Common myeloid progenitor, CD34-positive (primary cell): Measurements from ENCODE around the gene CINP.
A peak's percentile ranks its signal among the peaks of the same experiment; 100 is the strongest.

Experiments used
- CTCF ChIA-PET: fragments of 350-600 bp; sonication (Branson Sonifier 250); formaldehyde crosslinking; loops from one replicate; lab custom pipeline; 2021; ENCODE audit warnings: antibody characterized with exemption; lab: Charles Lee
- POLR2A ChIA-PET: fragments of 350-600 bp; sonication (Branson Sonifier 250); formaldehyde crosslinking; loops from one replicate; lab custom pipeline; 2021; ENCODE audit warnings: antibody characterized with exemption; lab: Charles Lee
- DNase-seq, 3 donors: peaks; one replicate each; pipeline versions ENCODE4 v3.0.0 to v3.0.0-alpha.2; 2013
- H3K27ac ChIP-seq, 2 experiments: 1 replicate in 1 of 2; 2 replicates in 1 of 2; pipeline ENCODE4 v1.7.0; 2013; ENCODE audit warnings: inconsistent platforms in 2 of 2, low read length in 2 of 2, mild to moderate bottlenecking in 2 of 2, low read depth in 1 of 2, moderate library complexity in 1 of 2; ENCODE audit not compliant: severe bottlenecking in 2 of 2, insufficient read depth in 1 of 2, poor library complexity in 1 of 2
- H3K27me3 ChIP-seq, 5 experiments: replicated peaks in 2 of 5; 1 replicate in 3 of 5; 2 replicates in 2 of 5; pipeline versions ENCODE4 v1.6.1 to v1.7.0; 2013; ENCODE audit warnings: low read length in 4 of 5, mild to moderate bottlenecking in 2 of 5, moderate library complexity in 2 of 5, inconsistent platforms in 1 of 5; ENCODE audit not compliant: insufficient read depth in 5 of 5, control insufficient read depth in 4 of 5
- H3K36me3 ChIP-seq, 4 experiments: 1 replicate in 2 of 4; 2 replicates in 2 of 4; pipeline versions ENCODE4 v1.6.1 to v1.7.0; 2013; ENCODE audit warnings: low read length in 3 of 4, control low read depth in 1 of 4, mild to moderate bottlenecking in 1 of 4; ENCODE audit not compliant: control insufficient read depth in 4 of 4, insufficient read depth in 4 of 4
- H3K4me1 ChIP-seq, 4 experiments: 1 replicate in 3 of 4; 2 replicates in 1 of 4; pipeline versions ENCODE4 v1.6.1 to v1.7.1; 2013; ENCODE audit warnings: low read length in 3 of 4, mild to moderate bottlenecking in 3 of 4, control low read depth in 1 of 4, inconsistent platforms in 1 of 4, moderate library complexity in 1 of 4; ENCODE audit not compliant: control insufficient read depth in 4 of 4, insufficient read depth in 4 of 4; ENCODE audit errors: control extremely low read depth in 1 of 4
- H3K4me3 ChIP-seq, 7 experiments: 1 replicate in 4 of 7; 2 replicates in 3 of 7; pipeline versions ENCODE4 v1.5.1 to v1.7.0; 2013; ENCODE audit warnings: mild to moderate bottlenecking in 7 of 7, low read length in 6 of 7, moderate library complexity in 6 of 7, inconsistent platforms in 2 of 7, low read depth in 2 of 7, control low read depth in 1 of 7; ENCODE audit not compliant: insufficient read depth in 4 of 7, control insufficient read depth in 1 of 7; ENCODE audit errors: extremely low read depth in 1 of 7
- H3K9me3 ChIP-seq, 5 experiments: 1 replicate in 4 of 5; 2 replicates in 1 of 5; pipeline versions ENCODE4 v1.6.1 to v1.7.1; 2013; ENCODE audit warnings: low read length in 4 of 5, mild to moderate bottlenecking in 2 of 5, inconsistent platforms in 1 of 5, low read depth in 1 of 5, moderate library complexity in 1 of 5; ENCODE audit not compliant: control insufficient read depth in 4 of 5, insufficient read depth in 2 of 5; ENCODE audit errors: control extremely low read depth in 1 of 5
- WGBS: methylation state at CpG from one replicate; pipeline ENCODE4 v1.1.5; 2013; ENCODE audit not compliant: insufficient coverage; 5-methylcytosine and 5-hydroxymethylcytosine counted together

Gene CINP

GRCh38 chr14:102392506-102392905 lies 29.8 kb upstream of the CINP start:
- no peak for DNase-seq
- 98% methylated on average over 4 of the region's 4 CpGs for WGBS
- ChIA-PET CTCF (interaction anchor here (0.7 to 1.3 kb wide), 3 partner anchors 15 to 304 kb away, joined by 3 to 4 read pairs (median 3); no protein-coding TSS in a partner anchor), POLR2A (interaction anchor here (0.5 kb wide), 1 partner anchor 10 kb away, joined by 3 read pairs; no protein-coding TSS in a partner anchor)
- peaks cover 2 to 5% (median 3%) of the 10 kb centered on the region in 4 experiments for H3K36me3 ChIP-seq
- H3K4me1 ChIP-seq: no peaks in the 10 kb centered on the region
- H3K27me3 ChIP-seq: no peaks in the 10 kb centered on the region
- H3K9me3 ChIP-seq: peaks cover 0 to 3% (median 1%) of the 10 kb centered on the region in 5 experiments
- no peak overlapping the region for H3K4me3 ChIP-seq
- H3K27ac ChIP-seq: no peak overlapping the region

GRCh38 chr14:102390064-102390855 lies 27.6 kb upstream of the CINP start:
- ChIA-PET POLR2A (no interaction called here), CTCF (interaction anchor here (0.7 kb wide), 1 partner anchor 20 kb away, joined by 3 read pairs; no protein-coding TSS in a partner anchor)
- Histone ChIP-seq H3K4me3 (no peak overlapping the region), H3K27ac (no peak overlapping the region), H3K27me3 (no peaks in the 10 kb centered on the region), H3K36me3 (peaks cover 0 to 4% (median 3%) of the 10 kb centered on the region in 4 experiments), H3K9me3 (peaks cover 0 to 1% (median 0%) of the 10 kb centered on the region in 5 experiments), H3K4me1 (no peaks in the 10 kb centered on the region)
- WGBS: no CpG with 5 or more reads among the region's 2 CpGs
- no peak for DNase-seq

- Histone ChIP-seq H3K27me3 (no peaks in the 10 kb centered on the region), H3K9me3 (peaks cover 0 to 1% (median 0%) of the 10 kb centered on the region in 5 experiments), H3K27ac (no peak overlapping the region), H3K36me3 (peaks cover 0 to 4% (median 3%) of the 10 kb centered on the region in 4 experiments), H3K4me1 (no peaks in the 10 kb centered on the region), H3K4me3 (peak overlapping the region in 1 of 7 experiments; percentile 13)
- ChIA-PET POLR2A (no interaction called here), CTCF (interaction anchor here (1.1 kb wide), 1 partner anchor 13 kb away, joined by 3 read pairs; no protein-coding TSS in a partner anchor)
- WGBS: 80% methylated on average over 1 of the region's 2 CpGs
- DNase-seq: peak in 2 of 3 donors; percentile 19 to 33
These were observed 26.6 kb upstream of the CINP start for GRCh38 chr14:102389246-102389645.

GRCh38 chr14:102387086-102387485 lies 24.4 kb upstream of the CINP start:
- ChIA-PET CTCF (no interaction called here), POLR2A (no interaction called here)
- Histone ChIP-seq H3K4me1 (no peaks in the 10 kb centered on the region), H3K36me3 (peaks cover 0 to 4% (median 3%) of the 10 kb centered on the region in 4 experiments), H3K27me3 (no peaks in the 10 kb centered on the region), H3K4me3 (no peak overlapping the region), H3K27ac (no peak overlapping the region), H3K9me3 (peaks cover 0 to 1% (median 0%) of the 10 kb centered on the region in 5 experiments)
- no peak for DNase-seq

GRCh38 chr14:102378830-102379229 lies 16.1 kb upstream of the CINP start:
- Histone ChIP-seq H3K4me1 (no peaks in the 10 kb centered on the region), H3K27me3 (no peaks in the 10 kb centered on the region), H3K9me3 (no peaks in the 10 kb centered on the region), H3K27ac (no peak overlapping the region), H3K36me3 (peaks cover 2 to 13% (median 7%) of the 10 kb centered on the region in 4 experiments), H3K4me3 (no peak overlapping the region)
- ChIA-PET CTCF (interaction anchor here (0.6 kb wide), 1 partner anchor 118 kb away, joined by 3 read pairs; no protein-coding TSS in a partner anchor), POLR2A (interaction anchor here (0.9 kb wide), 1 partner anchor 16 kb away, joined by 3 read pairs; the partner anchor contains the start of genes CINP and TECPR2)
- DNase-seq: no peak
- 100% methylated on average over 4 of the region's 9 CpGs for WGBS

GRCh38 chr14:102377696-102378095 lies 15.0 kb upstream of the CINP start:
- CTCF ChIA-PET: interaction anchor here (0.6 kb wide), 2 partner anchors 15 to 110 kb away, joined by 3 to 4 read pairs; no protein-coding TSS in a partner anchor
- H3K36me3 ChIP-seq: peaks cover 2 to 13% (median 7%) of the 10 kb centered on the region in 4 experiments
- POLR2A ChIA-PET: no interaction called here
- no peak overlapping the region for H3K27ac ChIP-seq
- no peaks in the 10 kb centered on the region for H3K9me3 ChIP-seq
- H3K27me3 ChIP-seq: no peaks in the 10 kb centered on the region
- no peaks in the 10 kb centered on the region for H3K4me1 ChIP-seq
- no peak for DNase-seq
- no peak overlapping the region for H3K4me3 ChIP-seq

GRCh38 chr14:102375119-102375518 lies 12.4 kb upstream of the CINP start:
- ChIA-PET POLR2A (interaction anchor here (0.6 kb wide), 1 partner anchor 79 kb away, joined by 3 read pairs; no protein-coding TSS in a partner anchor), CTCF (interaction anchor here (1.0 kb wide), 1 partner anchor 14 kb away, joined by 5 read pairs; no protein-coding TSS in a partner anchor)
- no peak for DNase-seq
- Histone ChIP-seq H3K27me3 (no peaks in the 10 kb centered on the region), H3K4me3 (no peak overlapping the region), H3K9me3 (no peaks in the 10 kb centered on the region), H3K4me1 (no peaks in the 10 kb centered on the region), H3K36me3 (peaks cover 2 to 16% (median 7%) of the 10 kb centered on the region in 4 experiments), H3K27ac (no peak overlapping the region)
- WGBS: 100% methylated on average over 4 of the region's 5 CpGs
